Measurements from ENCODE around the gene ATG9B. TPM values are rescaled to one million over a fixed set of nuclear protein-coding genes. Genes with fewer than 3 reads are reported as not detected.

The ATG9B gene
- 1 to 10 TPM in 1 of 2 donors, under 1 TPM in 1; 0.18 to 7.1 TPM for total RNA-seq

DNA sequence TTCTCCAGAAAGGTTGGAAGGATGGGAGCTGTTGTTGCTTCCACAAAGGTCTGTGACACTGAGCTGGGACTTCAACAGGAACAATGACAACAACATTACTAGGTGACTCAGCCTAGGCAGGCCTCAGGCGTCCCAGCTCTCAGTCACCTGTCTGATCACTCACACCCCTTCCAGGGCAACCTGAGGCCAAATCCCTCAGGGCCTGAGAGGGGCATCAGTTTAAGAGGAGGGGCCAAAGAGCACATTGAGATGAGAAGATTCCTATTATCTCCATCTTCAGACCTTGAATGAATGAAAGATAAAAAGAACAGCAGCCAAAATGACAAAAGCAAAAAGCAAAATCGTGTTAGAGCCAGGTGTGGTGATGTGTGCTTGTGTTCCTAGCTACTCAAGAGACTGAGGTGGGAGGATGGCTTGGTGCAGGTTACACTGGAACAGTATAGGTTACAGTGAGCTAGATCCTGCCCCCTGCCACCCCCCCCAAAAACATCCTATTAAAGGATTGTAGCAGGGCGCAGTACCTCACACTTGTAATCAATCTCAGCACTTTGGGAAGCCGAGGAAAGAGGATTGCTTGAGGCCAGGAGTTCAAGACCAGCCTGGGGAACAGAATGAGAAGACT, at the start of gene ATG9B:
Gene ATG9B (minus strand): TSS at position 60 of the 622 bp plus-strand sequence. CDS start 71 bp downstream, outside the sequence.
- DNase-seq (ENCODE audit: low spot score): no peak
- Histone ChIP-seq H3K4me1 (replicated peaks) (peaks cover 9% of the 10 kb centered on the region), H3K27ac (no peak within 1 kb of the TSS), H3K4me3 (no peak within 1 kb of the TSS), H3K27me3 (replicated peaks; ENCODE audit: insufficient read depth) (no peaks in the 10 kb centered on the region), H3K9me3 (no peaks in the 10 kb centered on the region), H3K36me3 (no peaks in the 10 kb centered on the region)
- intact Hi-C loops (cut with DNase I): loop anchor here (5.0 kb wide), 1 partner anchor 88 kb away; no protein-coding TSS in a partner anchor
- TF ChIP-seq POLR2A (IDR thresholded peaks at IDR 0.05): no peak
- TF ChIP-seq POLR2AphosphoS5 (IDR thresholded peaks at IDR 0.05): no peak
- TF ChIP-seq, protein P1, sequence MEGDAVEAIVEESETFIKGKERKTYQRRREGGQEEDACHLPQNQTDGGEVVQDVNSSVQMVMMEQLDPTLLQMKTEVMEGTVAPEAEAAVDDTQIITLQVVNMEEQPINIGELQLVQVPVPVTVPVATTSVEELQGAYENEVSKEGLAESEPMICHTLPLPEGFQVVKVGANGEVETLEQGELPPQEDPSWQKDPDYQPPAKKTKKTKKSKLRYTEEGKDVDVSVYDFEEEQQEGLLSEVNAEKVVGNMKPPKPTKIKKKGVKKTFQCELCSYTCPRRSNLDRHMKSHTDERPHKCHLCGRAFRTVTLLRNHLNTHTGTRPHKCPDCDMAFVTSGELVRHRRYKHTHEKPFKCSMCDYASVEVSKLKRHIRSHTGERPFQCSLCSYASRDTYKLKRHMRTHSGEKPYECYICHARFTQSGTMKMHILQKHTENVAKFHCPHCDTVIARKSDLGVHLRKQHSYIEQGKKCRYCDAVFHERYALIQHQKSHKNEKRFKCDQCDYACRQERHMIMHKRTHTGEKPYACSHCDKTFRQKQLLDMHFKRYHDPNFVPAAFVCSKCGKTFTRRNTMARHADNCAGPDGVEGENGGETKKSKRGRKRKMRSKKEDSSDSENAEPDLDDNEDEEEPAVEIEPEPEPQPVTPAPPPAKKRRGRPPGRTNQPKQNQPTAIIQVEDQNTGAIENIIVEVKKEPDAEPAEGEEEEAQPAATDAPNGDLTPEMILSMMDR (IDR thresholded peaks at IDR 0.05): no peak
- WGBS: 78% methylated on average over 4 of the region's 4 CpGs

GRCh38 chr7:151073990-151074389, 49.7 kb upstream of the ATG9B start:
- H3K36me3 ChIP-seq: peaks cover 10 to 29% of the 10 kb centered on the region in 2 donors

DNA sequence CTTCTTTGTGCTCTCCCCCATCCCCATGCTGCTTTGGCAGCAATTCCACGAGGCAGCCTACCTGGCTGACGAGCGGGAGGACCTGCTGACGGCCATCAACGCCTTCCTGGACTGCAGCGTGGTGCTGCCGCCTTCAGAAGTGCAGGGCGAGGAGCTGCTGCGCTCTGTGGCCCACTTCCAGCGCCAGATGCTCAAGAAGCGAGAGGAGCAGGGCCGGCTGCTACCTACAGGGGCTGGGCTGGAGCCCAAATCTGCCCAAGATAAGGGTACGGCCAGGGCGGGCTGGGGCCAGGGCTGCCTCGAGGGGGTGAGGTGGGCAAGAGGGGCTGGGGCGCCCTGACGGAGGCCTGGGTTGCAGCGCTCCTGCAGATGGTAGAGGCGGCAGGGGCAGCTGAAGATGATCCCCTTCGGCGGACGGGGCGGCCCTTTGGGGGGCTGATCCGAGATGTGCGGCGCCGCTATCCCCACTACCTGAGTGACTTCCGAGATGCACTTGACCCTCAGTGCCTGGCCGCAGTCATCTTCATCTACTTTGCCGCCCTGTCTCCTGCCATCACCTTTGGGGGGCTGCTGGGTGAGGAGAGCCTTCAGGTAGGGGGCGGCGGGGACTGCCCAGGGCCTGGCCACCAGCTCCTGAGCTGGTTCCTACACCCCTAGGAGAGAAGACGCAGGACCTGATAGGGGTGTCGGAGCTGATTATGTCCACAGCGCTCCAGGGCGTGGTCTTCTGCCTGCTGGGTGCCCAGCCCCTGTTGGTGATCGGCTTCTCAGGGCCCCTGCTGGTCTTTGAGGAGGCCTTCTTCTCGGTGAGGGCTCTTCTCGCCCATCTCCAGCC, 47.0 kb upstream of the ATG9B start:
- Histone ChIP-seq H3K9me3 (no peaks in the 10 kb centered on the region), H3K27ac (no peak overlapping the region), H3K4me1 (replicated peaks) (no peaks in the 10 kb centered on the region), H3K36me3 (peaks cover 10 to 38% of the 10 kb centered on the region in 2 donors), H3K4me3 (no peak overlapping the region), H3K27me3 (replicated peaks; ENCODE audit: insufficient read depth) (no peaks in the 10 kb centered on the region)
- intact Hi-C loops (cut with DNase I): no loop called here
- TF ChIP-seq POLR2AphosphoS5 (IDR thresholded peaks at IDR 0.05): no peak
- TF ChIP-seq, protein P1 (IDR thresholded peaks at IDR 0.05): no peak
- no peak for TF ChIP-seq POLR2A (IDR thresholded peaks at IDR 0.05)
- DNase-seq (ENCODE audit: low spot score): no peak
- WGBS: 90% methylated on average over 39 of the region's 39 CpGs

More at GRCh38 chr7:151073990-151074389, 49.7 kb upstream of the ATG9B start:
- H3K27me3 ChIP-seq (replicated peaks; ENCODE audit: insufficient read depth): no peaks in the 10 kb centered on the region
- no peaks in the 10 kb centered on the region for H3K9me3 ChIP-seq
- TF ChIP-seq POLR2A (IDR thresholded peaks at IDR 0.05) (no peak), POLR2AphosphoS5 (IDR thresholded peaks at IDR 0.05) (no peak)
- TF ChIP-seq, protein P1 (IDR thresholded peaks at IDR 0.05): no peak
- H3K4me1 ChIP-seq (replicated peaks): no peaks in the 10 kb centered on the region
- 90% methylated on average over 17 of the region's 17 CpGs for WGBS
- H3K27ac ChIP-seq: no peak overlapping the region
- no peak overlapping the region for H3K4me3 ChIP-seq
- intact Hi-C loops (cut with DNase I): no loop called here
- no peak for DNase-seq (ENCODE audit: low spot score)

DNA sequence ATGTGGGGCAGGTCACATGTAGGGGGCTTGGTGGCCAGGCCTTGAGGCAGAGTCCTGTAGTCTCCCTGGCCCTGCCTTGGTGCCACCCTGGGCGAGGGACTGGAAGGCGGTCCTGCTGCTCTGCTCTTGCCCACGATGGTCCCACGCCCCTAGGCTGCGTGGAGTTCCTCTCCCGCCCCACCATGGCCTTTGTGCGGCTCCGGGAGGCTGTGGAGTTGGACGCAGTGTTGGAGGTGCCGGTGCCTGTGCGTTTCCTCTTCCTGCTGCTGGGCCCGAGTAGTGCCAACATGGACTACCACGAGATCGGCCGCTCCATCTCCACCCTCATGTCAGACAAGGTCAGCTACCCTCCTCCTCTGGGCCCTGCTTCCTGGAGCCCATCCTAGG, 46.3 kb upstream of the ATG9B start:
- Histone ChIP-seq H3K9me3 (no peaks in the 10 kb centered on the region), H3K4me1 (replicated peaks) (no peaks in the 10 kb centered on the region), H3K36me3 (peaks cover 11 to 37% of the 10 kb centered on the region in 2 donors), H3K27ac (no peak overlapping the region), H3K27me3 (replicated peaks; ENCODE audit: insufficient read depth) (no peaks in the 10 kb centered on the region), H3K4me3 (no peak overlapping the region)
- intact Hi-C loops (cut with DNase I): no loop called here
- DNase-seq (ENCODE audit: low spot score): no peak
- 92% methylated on average over 15 of the region's 15 CpGs for WGBS
- TF ChIP-seq POLR2AphosphoS5 (IDR thresholded peaks at IDR 0.05) (no peak), POLR2A (IDR thresholded peaks at IDR 0.05) (no peak)
- TF ChIP-seq, protein P1 (IDR thresholded peaks at IDR 0.05): no peak
